Activated CD4-positive, CD25-positive, alpha-beta regulatory T cell treated with anti-CD3 and anti-CD28 coated beads, Interleukin-2, amount 50 U/mL, for 72 hours (primary cell): Measurements from ENCODE around the gene POU4F1.

ENCODE experiments used
- DNase-seq: peaks from one replicate; pipeline ENCODE4 v3.0.0; 2021

POU4F1 gene

DNA sequence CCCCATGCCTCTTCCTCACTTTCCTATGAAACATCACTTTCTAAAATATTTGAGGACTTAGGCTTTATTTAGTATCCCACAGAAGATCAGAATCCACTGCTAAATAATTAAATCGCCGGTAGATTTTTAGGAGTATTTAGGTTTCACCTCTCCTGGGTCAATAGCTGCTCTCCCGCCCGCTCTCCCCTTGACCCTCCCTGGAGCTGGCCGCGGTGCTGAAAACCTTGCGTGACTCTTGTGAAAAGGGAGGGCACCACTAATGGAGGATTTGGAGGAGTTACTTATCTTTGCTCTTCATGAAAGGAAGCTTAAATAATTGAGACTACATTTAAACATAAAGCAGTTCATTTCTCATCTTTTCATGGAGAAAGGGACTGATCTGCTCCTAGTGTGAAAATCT, 14.1 kb downstream of the POU4F1 start:
- DNase-seq: no peak

DNA sequence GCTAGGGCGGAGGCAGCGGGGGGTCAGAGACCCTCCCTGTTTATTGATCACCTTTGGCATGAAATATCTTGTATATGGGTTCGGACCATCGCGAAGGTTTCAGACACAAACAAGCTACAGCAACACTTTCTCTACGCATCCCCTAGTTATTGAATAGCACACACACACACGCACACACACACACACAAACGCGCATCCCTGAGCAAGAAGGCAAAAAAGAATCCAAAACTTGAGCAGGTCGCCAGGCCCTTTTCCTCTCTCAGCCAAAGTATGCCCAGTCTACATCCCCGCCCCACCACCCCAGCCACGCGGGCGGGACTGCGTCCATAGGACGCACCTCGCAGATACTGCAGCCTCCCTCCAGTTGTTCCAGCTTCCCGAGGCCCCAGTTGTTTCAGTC, 16.0 kb downstream of the POU4F1 start:
- no peak for DNase-seq

DNA sequence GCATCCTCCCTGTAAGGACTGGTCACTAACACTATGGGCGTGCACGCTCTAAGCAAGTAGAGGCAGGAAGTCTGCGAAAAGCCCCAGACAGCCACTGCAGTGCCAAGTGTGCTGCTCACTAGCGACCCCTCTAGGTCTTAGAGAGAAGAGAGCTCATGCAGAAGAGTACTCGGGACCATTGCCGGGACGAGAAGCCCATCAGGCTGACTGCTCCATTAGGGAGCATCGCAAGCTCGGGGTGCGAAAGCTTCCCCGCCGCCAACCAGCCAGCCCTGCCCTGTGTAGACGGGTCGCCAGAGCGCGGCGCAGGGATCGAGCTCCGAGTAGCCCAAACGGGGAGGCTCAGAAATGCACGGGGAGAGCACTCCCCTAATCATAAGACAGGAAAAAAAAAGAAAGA, 16.6 kb downstream of the POU4F1 start:
- DNase-seq: no peak

DNA sequence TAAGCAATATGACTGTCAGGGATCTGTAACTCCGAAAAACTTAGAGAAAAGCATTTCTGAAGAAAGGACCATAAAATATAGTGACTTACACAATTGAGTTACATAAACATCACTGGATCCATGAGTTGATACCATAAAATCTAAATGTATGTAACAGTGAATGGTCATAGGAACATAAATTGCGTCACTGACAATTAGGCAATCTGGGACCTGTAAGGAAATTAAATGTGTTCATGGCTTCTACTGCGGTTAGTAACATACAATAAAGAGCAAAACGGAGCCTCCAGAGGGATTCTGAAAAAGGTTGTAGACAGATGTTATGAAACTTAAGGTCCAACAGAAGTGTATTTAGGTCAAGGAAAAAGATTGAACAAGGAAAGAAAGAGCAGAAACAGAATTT, 27.1 kb downstream of the POU4F1 start:
- no peak for DNase-seq

DNA sequence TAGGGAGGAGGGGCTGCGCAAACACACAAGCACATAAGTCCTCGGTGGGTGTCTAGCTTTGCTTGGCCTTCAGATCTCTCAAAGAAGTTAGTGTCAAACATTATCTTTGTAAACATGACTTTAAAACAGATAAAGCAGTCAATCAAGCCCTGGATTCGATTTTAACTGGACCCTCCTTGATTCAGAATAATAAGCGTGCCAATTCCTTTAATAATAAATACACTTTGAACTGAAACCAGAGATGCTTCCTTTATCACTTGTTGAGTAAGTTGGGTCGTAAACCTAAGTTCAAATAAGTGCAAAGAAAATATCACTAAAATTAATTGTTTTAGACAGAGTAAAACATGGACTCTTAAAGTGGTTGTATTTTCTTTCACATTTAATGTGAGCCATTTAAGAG, 30.9 kb downstream of the POU4F1 start:
- no peak for DNase-seq

DNA sequence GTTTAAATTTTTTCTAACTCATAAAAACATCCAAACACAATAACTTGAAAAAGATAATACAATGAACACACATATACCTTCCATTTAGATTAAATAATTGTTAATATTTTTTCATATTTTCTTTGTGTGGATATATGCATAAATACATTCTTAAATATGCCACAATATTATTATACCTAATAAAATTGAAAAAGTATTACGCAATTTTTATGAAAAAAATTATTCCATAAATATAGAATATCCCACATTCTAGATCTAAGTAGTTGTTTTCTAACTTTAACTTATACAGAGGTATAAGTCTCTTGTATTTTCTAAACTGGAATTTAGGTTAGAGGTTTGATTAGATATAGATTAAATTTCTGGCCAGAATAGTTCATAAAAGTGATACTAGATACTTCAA, 34.3 kb downstream of the POU4F1 start:
- DNase-seq: no peak

DNA sequence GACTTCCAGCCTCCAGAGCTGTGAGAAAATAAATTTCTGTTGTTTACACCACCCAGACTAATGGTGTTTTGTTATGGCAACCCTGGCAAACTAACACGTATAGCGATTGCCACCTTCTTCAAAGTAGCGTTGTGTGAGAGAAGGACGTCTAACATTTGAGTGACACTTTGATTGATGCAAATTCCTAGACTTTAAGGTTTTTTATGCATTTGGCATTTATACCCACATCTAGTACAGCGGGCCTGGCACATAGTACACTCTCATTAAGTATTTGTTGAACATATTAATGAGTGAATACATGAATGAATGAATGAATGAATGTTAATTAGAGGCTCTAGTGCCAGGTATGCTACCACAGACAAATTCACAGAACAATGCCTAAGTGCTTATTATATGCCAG, 36.7 kb downstream of the POU4F1 start:
- no peak for DNase-seq

DNA sequence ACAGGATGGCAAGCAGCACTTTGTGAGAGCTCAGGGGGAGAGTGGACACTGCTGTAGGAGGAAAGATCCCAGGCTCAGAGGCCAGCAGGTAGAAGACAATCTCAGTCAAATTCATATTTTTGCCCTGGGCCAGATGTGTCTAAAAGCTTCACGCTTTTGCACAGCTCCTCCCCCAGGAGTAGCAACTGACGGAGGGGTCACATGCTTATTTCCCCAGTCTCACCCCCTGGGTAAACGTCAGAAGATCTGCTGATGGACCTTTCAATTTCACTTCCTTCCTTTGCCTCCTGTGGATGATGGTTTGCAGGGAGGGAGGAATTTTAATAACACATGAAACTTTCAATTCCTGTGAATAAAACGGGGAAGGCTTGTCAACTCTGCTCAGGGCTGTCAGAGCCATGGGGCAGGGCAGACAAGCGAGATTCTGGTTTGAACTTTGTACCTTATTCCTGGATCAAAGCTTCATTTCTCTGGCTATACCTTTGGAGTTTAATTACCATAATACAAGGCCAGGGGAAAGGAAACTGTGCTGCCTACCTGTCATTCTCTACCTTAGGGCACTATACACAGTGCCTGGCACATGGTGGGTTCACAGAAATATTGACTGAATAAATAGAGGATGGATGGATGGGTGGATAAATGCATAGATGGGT, 41.0 kb downstream of the POU4F1 start:
- no peak for DNase-seq
